Left lung (tissue), 10 donors: ENCODE measurements around the gene UNC93A. TPM values are rescaled to one million over a fixed set of nuclear protein-coding genes. Genes with fewer than 3 reads are reported as not detected.

Experiments used
- ATAC-seq: fragments of 200-7000 bp; cut with Tn5 transposase; one replicate; pipeline ENCODE4 v1.9.1; 2020; ENCODE audit warnings: moderate library complexity
- DNase-seq, 4 donors: peaks; one replicate each; pipeline ENCODE4 v3.0.0-alpha.2; 2013 to 2020
- H3K27ac ChIP-seq, 2 donors: fragments of 200-600 bp; sonication (generic) in 1 of 2; one replicate each; pipeline versions ENCODE4 v1.5.0 to v1.8.0; 2020 to 2021
- H3K27me3 ChIP-seq, 2 donors: fragments of 200-600 bp; sonication (generic) in 1 of 2; one replicate each; pipeline versions ENCODE4 v1.5.0 to v1.8.0; 2020 to 2021
- H3K36me3 ChIP-seq, 2 donors: fragments of 200-600 bp; sonication (generic) in 1 of 2; one replicate each; pipeline versions ENCODE4 v1.5.0 to v1.8.0; 2020 to 2021
- H3K4me1 ChIP-seq, 2 donors: fragments of 200-600 bp; one replicate each; pipeline ENCODE4 v1.8.0; 2021
- H3K4me3 ChIP-seq, 2 donors: fragments of 200-600 bp; sonication (generic) in 1 of 2; one replicate each; pipeline versions ENCODE4 v1.5.0 to v1.8.0; 2020 to 2021; ENCODE audit warnings: mild to moderate bottlenecking in 1 of 2
- H3K9me3 ChIP-seq, 2 donors: fragments of 200-600 bp; sonication (generic) in 1 of 2; one replicate each; pipeline versions ENCODE4 v1.5.0 to v1.8.0; 2020 to 2021
- intact Hi-C, 2 donors: fragments of 100-400 bp; cut with DNase I; formaldehyde crosslinking; loops; one replicate each; pipeline versions ENCODE4 v1.11.2 to v1.14.2; 2022
- polyA plus RNA-seq, 6 donors: library from polyadenylated mRNA; unstranded; fragments of 120-200 nt; gene quantifications; one replicate each; pipeline ENCODE4 v1.2.1, GENCODE V29; 2013; ENCODE audit not compliant: insufficient read length in 6 of 6
- total RNA-seq, 2 donors: library from RNA; stranded (reverse); fragmentation: NEBNext Ultra II Directional; extraction: Animal tissue kit (Norgen Biotek cat#: 25700); gene quantifications; one replicate each; pipeline ENCODE4 v1.2.1, GENCODE V29; 2021
- TF ChIP-seq, protein P1 (sequence below), 2 donors: fragments of 200-600 bp; sonication (generic) in 1 of 2; IDR thresholded peaks; one replicate each; pipeline versions ENCODE4 v1.5.0 to v1.8.0; 2021; ENCODE audit warnings: antibody characterized with exemption in 2 of 2
- donor health status: DM: no; HTN: yes; CAD: no.
- donor health status: DM: no; HTN: no; CAD: no.

Gene UNC93A
- total and polyA plus RNA-seq, 8 donors: 0.21 TPM; not detected in 7

- H3K27me3 ChIP-seq: no peaks in the 10 kb centered on the region
- ATAC-seq (no peak), DNase-seq (no peak)
- no peak overlapping the region for H3K27ac ChIP-seq
- intact Hi-C loops: no loop called here
- no peaks in the 10 kb centered on the region for H3K36me3 ChIP-seq
- no peaks in the 10 kb centered on the region for H3K9me3 ChIP-seq
- H3K4me3 ChIP-seq: no peak overlapping the region
- no peaks in the 10 kb centered on the region for H3K4me1 ChIP-seq
- TF ChIP-seq, protein P1, sequence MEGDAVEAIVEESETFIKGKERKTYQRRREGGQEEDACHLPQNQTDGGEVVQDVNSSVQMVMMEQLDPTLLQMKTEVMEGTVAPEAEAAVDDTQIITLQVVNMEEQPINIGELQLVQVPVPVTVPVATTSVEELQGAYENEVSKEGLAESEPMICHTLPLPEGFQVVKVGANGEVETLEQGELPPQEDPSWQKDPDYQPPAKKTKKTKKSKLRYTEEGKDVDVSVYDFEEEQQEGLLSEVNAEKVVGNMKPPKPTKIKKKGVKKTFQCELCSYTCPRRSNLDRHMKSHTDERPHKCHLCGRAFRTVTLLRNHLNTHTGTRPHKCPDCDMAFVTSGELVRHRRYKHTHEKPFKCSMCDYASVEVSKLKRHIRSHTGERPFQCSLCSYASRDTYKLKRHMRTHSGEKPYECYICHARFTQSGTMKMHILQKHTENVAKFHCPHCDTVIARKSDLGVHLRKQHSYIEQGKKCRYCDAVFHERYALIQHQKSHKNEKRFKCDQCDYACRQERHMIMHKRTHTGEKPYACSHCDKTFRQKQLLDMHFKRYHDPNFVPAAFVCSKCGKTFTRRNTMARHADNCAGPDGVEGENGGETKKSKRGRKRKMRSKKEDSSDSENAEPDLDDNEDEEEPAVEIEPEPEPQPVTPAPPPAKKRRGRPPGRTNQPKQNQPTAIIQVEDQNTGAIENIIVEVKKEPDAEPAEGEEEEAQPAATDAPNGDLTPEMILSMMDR (IDR thresholded peaks at IDR 0.05): no peak
These were observed 10.0 kb downstream of the UNC93A start for GRCh38 chr6:167300902-167301777.

DNA sequence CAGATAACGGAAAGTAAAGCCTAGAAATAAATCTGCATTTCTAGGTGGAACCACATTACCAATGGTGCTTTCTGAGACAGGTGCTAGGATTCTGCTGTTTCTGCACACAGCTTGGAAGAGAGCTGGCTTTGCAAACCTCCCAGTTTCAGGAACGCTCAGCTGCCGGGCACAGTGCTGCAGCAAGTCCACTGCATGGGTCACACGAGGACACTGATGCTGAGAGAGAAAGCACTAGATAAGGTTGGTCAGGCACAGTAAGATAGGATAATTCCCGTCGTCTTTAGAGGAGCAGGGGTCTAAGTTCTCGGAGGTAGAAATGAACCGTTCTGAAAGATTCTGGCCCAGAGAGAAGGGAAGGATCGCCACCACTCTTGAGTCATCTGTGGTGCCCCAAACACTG lies 11.0 kb downstream of the UNC93A start:
- Histone ChIP-seq H3K27me3 (no peaks in the 10 kb centered on the region), H3K9me3 (no peaks in the 10 kb centered on the region), H3K4me1 (no peaks in the 10 kb centered on the region), H3K4me3 (no peak overlapping the region), H3K36me3 (no peaks in the 10 kb centered on the region), H3K27ac (no peak overlapping the region)
- TF ChIP-seq, protein P1 (IDR thresholded peaks at IDR 0.05): no peak
- DNase-seq: no peak
- no peak for ATAC-seq
- intact Hi-C loops: no loop called here

DNA sequence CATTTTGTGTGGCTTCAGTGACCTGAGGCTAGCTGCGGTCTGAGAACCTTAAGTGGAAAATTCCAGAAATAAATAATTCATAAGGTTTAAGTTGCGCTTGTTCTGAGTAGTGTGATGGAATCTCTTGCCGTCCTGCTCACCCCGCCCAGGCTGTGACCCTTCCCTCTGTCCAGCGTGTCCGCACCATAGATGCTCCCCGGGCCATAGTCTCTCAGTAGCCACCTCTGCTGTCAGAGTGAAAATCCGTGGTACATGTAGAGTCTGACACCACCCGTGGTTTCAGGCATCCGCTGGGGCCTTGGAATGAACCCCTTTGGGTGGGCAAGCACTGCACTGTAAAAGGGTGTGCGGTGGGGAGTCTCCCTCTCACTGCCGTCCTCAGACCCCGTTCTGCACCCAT lies 11.7 kb downstream of the UNC93A start:
- Histone ChIP-seq H3K4me3 (no peak overlapping the region), H3K4me1 (no peaks in the 10 kb centered on the region), H3K27me3 (no peaks in the 10 kb centered on the region), H3K9me3 (no peaks in the 10 kb centered on the region), H3K27ac (no peak overlapping the region), H3K36me3 (no peaks in the 10 kb centered on the region)
- no peak for DNase-seq
- intact Hi-C loops: no loop called here
- TF ChIP-seq, protein P1 (IDR thresholded peaks at IDR 0.05): no peak
- no peak for ATAC-seq

GRCh38 chr6:167303675-167304625 lies 12.8 kb downstream of the UNC93A start:
- intact Hi-C loops: no loop called here
- Histone ChIP-seq H3K27ac (no peak overlapping the region), H3K4me1 (no peaks in the 10 kb centered on the region), H3K36me3 (no peaks in the 10 kb centered on the region), H3K4me3 (no peak overlapping the region), H3K9me3 (no peaks in the 10 kb centered on the region), H3K27me3 (no peaks in the 10 kb centered on the region)
- ATAC-seq (no peak), DNase-seq (no peak)
- TF ChIP-seq, protein P1 (IDR thresholded peaks at IDR 0.05): no peak

DNA sequence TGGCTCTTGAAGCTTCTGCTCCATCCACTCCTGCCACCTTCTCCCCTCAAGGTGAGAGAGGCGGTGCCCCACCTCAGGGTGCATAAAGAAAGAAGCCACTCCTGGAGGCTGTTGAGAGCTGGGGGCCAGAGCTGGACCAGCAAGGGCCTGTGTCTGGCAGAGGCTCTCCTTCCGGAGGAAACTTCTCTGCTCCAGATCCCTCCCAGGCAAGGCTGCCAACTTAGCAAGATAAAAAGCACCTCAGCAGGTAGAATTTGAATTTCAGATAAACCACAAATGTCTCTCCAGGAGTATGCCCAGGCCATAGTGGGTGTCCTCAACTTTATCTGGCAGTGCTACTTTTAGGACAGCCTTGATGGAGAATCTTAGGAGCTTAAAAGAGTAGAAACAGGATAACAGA lies 13.8 kb downstream of the UNC93A start:
- Histone ChIP-seq H3K27me3 (no peaks in the 10 kb centered on the region), H3K36me3 (no peaks in the 10 kb centered on the region), H3K27ac (no peak overlapping the region), H3K4me3 (no peak overlapping the region), H3K9me3 (no peaks in the 10 kb centered on the region), H3K4me1 (no peaks in the 10 kb centered on the region)
- intact Hi-C loops: no loop called here
- ATAC-seq (no peak), DNase-seq (no peak)
- TF ChIP-seq, protein P1 (IDR thresholded peaks at IDR 0.05): no peak
